Endothelial cell of umbilical vein (primary cell): ENCODE measurements around the gene ABCC1. TPM values are rescaled to one million over a fixed set of nuclear protein-coding genes. Genes with fewer than 3 reads are reported as not detected.
"Not testable (repeated sequence)": the region's sequence is repeated elsewhere in the genome, so short reads cannot be mapped to it uniquely, and the experiment has no call there.

ENCODE experiments used
- BruUV-seq: library from RNA; stranded (reverse); fragments of 400-500 nt; replicated peaks from 2 replicates; lab custom pipeline; 2021; lab: Mats Ljungman, UMichigan
- CTCF ChIA-PET: fragments of 300-600, 350-600 bp; sonication (Branson Sonifier 250); formaldehyde crosslinking; loops from one replicate; lab custom pipeline; 2021; ENCODE audit warnings: antibody characterized with exemption, inconsistent platforms; lab: Charles Lee
- POLR2A ChIA-PET: fragments of 300-600, 350-600 bp; sonication (Branson Sonifier 250); formaldehyde crosslinking; loops from one replicate; lab custom pipeline; 2021; ENCODE audit warnings: antibody characterized with exemption, inconsistent platforms; lab: Charles Lee
- DNase-seq: peaks from one replicate; pipeline ENCODE4 v3.0.0-alpha.2; 2011; ENCODE audit warnings: low read depth, low spot score
- FAIRE-seq: peaks from 2 replicates; lab custom pipeline; 2011; peaks lifted over from hg19 to GRCh38; lab: Jason Lieb, UNC
- H2AFZ ChIP-seq: 2 replicates; pipeline ENCODE4 v1.6.0; 2012; ENCODE audit warnings: low read depth, low read length, control low read depth, inconsistent platforms
- H3K27ac ChIP-seq: 2 replicates; pipeline ENCODE4 v1.5.1; 2011; ENCODE audit warnings: low read depth, mild to moderate bottlenecking, control low read depth, low read length, moderate library complexity; ENCODE audit not compliant: insufficient read depth
- H3K27me3 ChIP-seq, 2 experiments: 2 replicates each; pipeline versions ENCODE4 v1.6.0 to v1.6.1; 2011; ENCODE audit warnings: low read length in 2 of 2, mixed read lengths in 1 of 2; ENCODE audit not compliant: control insufficient read depth in 2 of 2, insufficient read depth in 2 of 2
- H3K36me3 ChIP-seq, 2 experiments: 2 replicates in 1 of 2; 3 replicates in 1 of 2; pipeline ENCODE4 v1.5.1; 2011; ENCODE audit warnings: low read length in 2 of 2, mild to moderate bottlenecking in 1 of 2, moderate library complexity in 1 of 2; ENCODE audit not compliant: control insufficient read depth in 2 of 2, insufficient read depth in 2 of 2; ENCODE audit errors: extremely low read depth in 1 of 2
- H3K4me1 ChIP-seq: 3 replicates; pipeline ENCODE4 v1.5.1; 2011; ENCODE audit warnings: mild to moderate bottlenecking, low read length; ENCODE audit not compliant: control insufficient read depth, insufficient read depth; ENCODE audit errors: extremely low read depth
- H3K4me2 ChIP-seq: 2 replicates; pipeline ENCODE4 v1.6.1; 2011; ENCODE audit warnings: low read length, control low read depth, mixed read lengths; ENCODE audit not compliant: insufficient read depth
- H3K4me3 ChIP-seq, 3 experiments: fragments of 200-600 bp in 1 of 3; sonication (generic), shearing (Covaris generic) in 1 of 3; replicated peaks in 1 of 3; 2 replicates each; pipeline ENCODE4 v1.5.1; 2011 to 2016; ENCODE audit warnings: control low read depth in 3 of 3, low read length in 3 of 3, mild to moderate bottlenecking in 2 of 3, inconsistent platforms in 1 of 3, low read depth in 1 of 3, moderate library complexity in 1 of 3; ENCODE audit not compliant: insufficient read depth in 1 of 3
- H3K79me2 ChIP-seq: 2 replicates; pipeline ENCODE4 v1.6.0; 2012; ENCODE audit warnings: low read length, inconsistent platforms; ENCODE audit not compliant: control insufficient read depth, insufficient read depth
- H3K9ac ChIP-seq: replicated peaks from 2 replicates; pipeline ENCODE3; 2011; ENCODE audit warnings: low read length, control low read depth; ENCODE audit not compliant: insufficient read depth; ENCODE audit errors: extremely low read depth
- H3K9me1 ChIP-seq: replicated peaks from 3 replicates; pipeline ENCODE4 v1.6.0; 2011; ENCODE audit warnings: mild to moderate bottlenecking, low read length; ENCODE audit not compliant: control insufficient read depth, insufficient read depth; ENCODE audit errors: extremely low read depth
- H3K9me3 ChIP-seq: replicated peaks from 2 replicates; pipeline ENCODE4 v1.5.1; 2012; ENCODE audit warnings: low read length, inconsistent platforms; ENCODE audit not compliant: control insufficient read depth, insufficient read depth
- H4K20me1 ChIP-seq: replicated peaks from 2 replicates; pipeline ENCODE3; 2011; ENCODE audit warnings: mild to moderate bottlenecking, low read length; ENCODE audit not compliant: control insufficient read depth, insufficient read depth; ENCODE audit errors: extremely low read depth
- CTCF ChIP-seq, 2 donors: IDR thresholded peaks; 1 replicate in 1 of 2; 2 replicates in 1 of 2; pipeline ENCODE4 v1.5.1; 2011; ENCODE audit warnings: low read length in 2 of 2, mild to moderate bottlenecking in 2 of 2, moderate library complexity in 2 of 2, control low read depth in 1 of 2, inconsistent platforms in 1 of 2, low read depth in 1 of 2; ENCODE audit not compliant: insufficient read depth in 1 of 2; ENCODE audit errors: extremely low read depth in 1 of 2
- EZH2 ChIP-seq: IDR thresholded peaks from 2 replicates; pipeline ENCODE4 v1.6.1; 2012; ENCODE audit warnings: borderline replicate concordance, low read depth, mild to moderate bottlenecking, moderate library complexity, low read length, inconsistent platforms; ENCODE audit not compliant: severe bottlenecking
- FOS ChIP-seq: IDR thresholded peaks from 2 replicates; pipeline ENCODE4 v1.6.1; 2011; ENCODE audit warnings: mild to moderate bottlenecking, low read length, moderate library complexity, borderline replicate concordance; ENCODE audit not compliant: insufficient read depth
- JUN ChIP-seq: IDR thresholded peaks from 2 replicates; pipeline ENCODE4 v1.6.1; 2011; ENCODE audit warnings: borderline replicate concordance, low read depth; ENCODE audit not compliant: insufficient read length, insufficient read depth
- POLR2AphosphoS5 ChIP-seq: IDR thresholded peaks from 2 replicates; pipeline ENCODE4 v1.6.1; 2012; ENCODE audit warnings: low read depth, mild to moderate bottlenecking, control low read depth, low read length, moderate library complexity; ENCODE audit not compliant: insufficient read depth
- dilution Hi-C: fragments of 300-500 bp; cut with MboI; formaldehyde crosslinking; loops from one replicate; pipeline ENCODE4 v1.15.0; 2019; ENCODE audit warnings: low sequenced_read_pairs; ENCODE audit not compliant: extremely low pct_ligation_motif_present
- intact Hi-C: fragments of 100-400 bp; cut with micrococcal nuclease; formaldehyde crosslinking; loops from one replicate; pipeline ENCODE4 v1.10.0; 2022
- polyA plus RNA-seq, 4 experiments: library from polyadenylated mRNA; depleted of rRNA in 3 of 4; stranded (reverse) in 3 of 4; unstranded in 1 of 4; fragments of >200 nt; gene quantifications; 2 replicates each; pipeline versions ENCODE4 v1.2.1 to v1.2.3, GENCODE V29; 2011 to 2012; ENCODE audit warnings: missing spikeins in 1 of 4
- total RNA-seq: library from RNA; stranded (reverse); gene quantifications from 2 replicates; pipeline ENCODE4 v1.2.3, GENCODE V29; 2021
- TF ChIP-seq, protein P1 (sequence below): IDR thresholded peaks from 2 replicates; pipeline ENCODE4 v1.6.1; 2011; ENCODE audit not compliant: insufficient read depth, insufficient read length

Gene ABCC1
- total and polyA plus RNA-seq, 2 donors (not counting 3 experiments of a cell fraction or from before 2014, with no cell fraction given): 46.1 to 89.2 TPM

GRCh38 chr16:15915555-15916081 is 33.8 kb upstream of the ABCC1 start:
- DNase-seq: no peak
- H3K27ac ChIP-seq: no peak overlapping the region
- no peak overlapping the region for H3K4me3 ChIP-seq
- BruUV-seq: no TSS peak
- H3K9ac ChIP-seq: no peak overlapping the region
- TF ChIP-seq, protein P1, sequence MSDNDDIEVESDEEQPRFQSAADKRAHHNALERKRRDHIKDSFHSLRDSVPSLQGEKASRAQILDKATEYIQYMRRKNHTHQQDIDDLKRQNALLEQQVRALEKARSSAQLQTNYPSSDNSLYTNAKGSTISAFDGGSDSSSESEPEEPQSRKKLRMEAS: no peak
- TF ChIP-seq POLR2AphosphoS5 (no peak), FOS (no peak), JUN (no peak), EZH2 (no peak)
- ChIA-PET CTCF (no interaction called here), POLR2A (no interaction called here)
- peaks cover 0 to 2% of the 10 kb centered on the region in 2 experiments for H3K27me3 ChIP-seq
- no peak for FAIRE-seq
- no peak overlapping the region for H2AFZ ChIP-seq
- intact Hi-C loops: no loop called here
- H3K4me2 ChIP-seq: no peak overlapping the region
- dilution Hi-C loops: no loop called here
- no peaks in the 10 kb centered on the region for H3K79me2 ChIP-seq
- no peaks in the 10 kb centered on the region for H3K9me1 ChIP-seq
- H3K36me3 ChIP-seq: no peaks in the 10 kb centered on the region
- H4K20me1 ChIP-seq: no peaks in the 10 kb centered on the region
- H3K4me1 ChIP-seq: no peaks in the 10 kb centered on the region
- H3K9me3 ChIP-seq: no peaks in the 10 kb centered on the region

GRCh38 chr16:15916323-15916722 is 33.1 kb upstream of the ABCC1 start:
- Histone ChIP-seq H3K9ac (no peak overlapping the region), H3K4me3 (no peak overlapping the region), H3K36me3 (no peaks in the 10 kb centered on the region), H3K27me3 (peaks cover 0 to 2% of the 10 kb centered on the region in 2 experiments), H4K20me1 (no peaks in the 10 kb centered on the region), H2AFZ (no peak overlapping the region), H3K9me1 (no peaks in the 10 kb centered on the region), H3K27ac (no peak overlapping the region), H3K4me2 (no peak overlapping the region), H3K9me3 (no peaks in the 10 kb centered on the region), H3K79me2 (no peaks in the 10 kb centered on the region), H3K4me1 (no peaks in the 10 kb centered on the region)
- intact Hi-C loops (no loop called here), dilution Hi-C loops (no loop called here)
- no peak for FAIRE-seq
- TF ChIP-seq EZH2: no peak
- no peak for TF ChIP-seq FOS
- TF ChIP-seq CTCF (IDR thresholded peaks at IDR 0.05; ENCODE audit: extremely low read depth in 1 of 2, insufficient read depth in 1 of 2, low read depth in 1 of 2, low read length in 2 of 2): no peak
- DNase-seq: no peak
- no TSS peak for BruUV-seq
- ChIA-PET CTCF (no interaction called here), POLR2A (no interaction called here)

GRCh38 chr16:15918314-15918713 is 31.1 kb upstream of the ABCC1 start:
- CTCF ChIA-PET, H3K4me2 ChIP-seq, H2AFZ ChIP-seq, H3K36me3 ChIP-seq, H3K4me3 ChIP-seq, BruUV-seq, H3K9me3 ChIP-seq, POLR2A ChIA-PET, dilution Hi-C loops, intact Hi-C loops, H3K9ac ChIP-seq, H3K4me1 ChIP-seq, H3K27ac ChIP-seq, DNase-seq, H4K20me1 ChIP-seq, FAIRE-seq, H3K9me1 ChIP-seq, H3K79me2 ChIP-seq, H3K27me3 ChIP-seq: not testable (repeated sequence)
